Thoracic aorta (tissue), 2 donors: Measurements from ENCODE around the gene HACE1. TPM values are rescaled to one million over a fixed set of nuclear protein-coding genes. Genes with fewer than 3 reads are reported as not detected.

Experiments
- ATAC-seq: fragments of 150-250 bp; one replicate; pipeline ENCODE4 v1.8.0; 2017; ENCODE audit warnings: low read depth; ENCODE audit not compliant: insufficient number of reproducible peaks, low FRiP score
- DNase-seq: peaks from one replicate; pipeline ENCODE4 v3.0.0-alpha.2; 2020; ENCODE audit warnings: low spot score
- H3K27ac ChIP-seq, 2 donors: fragments of 200-600 bp; sonication (generic); 1 replicate in 1 of 2; 2 replicates in 1 of 2; pipeline ENCODE4 v1.5.1; 2016; ENCODE audit warnings: mild to moderate bottlenecking in 2 of 2, moderate library complexity in 2 of 2
- H3K27me3 ChIP-seq: fragments of 200-600 bp; sonication (generic); replicated peaks from 2 replicates; pipeline ENCODE4 v1.6.0; 2016; ENCODE audit warnings: mild to moderate bottlenecking; ENCODE audit not compliant: insufficient read depth
- H3K36me3 ChIP-seq: fragments of 200-600 bp; sonication (generic); one replicate; pipeline ENCODE4 v1.5.1; 2016
- H3K4me1 ChIP-seq, 2 donors: fragments of 200-600 bp; sonication (generic); 1 replicate in 1 of 2; 2 replicates in 1 of 2; pipeline versions ENCODE4 v1.5.1 to v1.6.0; 2016; ENCODE audit warnings: low read depth in 2 of 2, mild to moderate bottlenecking in 1 of 2; ENCODE audit not compliant: control insufficient read depth in 1 of 2
- H3K4me3 ChIP-seq: fragments of 200-600 bp; sonication (generic); 2 replicates; pipeline ENCODE4 v1.5.1; 2016; ENCODE audit warnings: mild to moderate bottlenecking
- H3K9me3 ChIP-seq: fragments of 200-600 bp; sonication (generic); 2 replicates; pipeline ENCODE4 v1.5.1; 2016
- total RNA-seq, 2 donors: library from RNA; depleted of rRNA; stranded (reverse); fragments of >200 nt; gene quantifications; one replicate each; pipeline versions ENCODE4 v1.1.0 to v1.2.3, GENCODE V29; 2016
- TF ChIP-seq, protein P1 (sequence below): fragments of 200-600 bp; sonication (generic); IDR thresholded peaks from one replicate; pipeline ENCODE4 v1.5.1; 2019; ENCODE audit warnings: antibody characterized with exemption

Gene HACE1
- total RNA-seq, 2 donors from 2014 or later: 17.0 to 20.7 TPM

DNA sequence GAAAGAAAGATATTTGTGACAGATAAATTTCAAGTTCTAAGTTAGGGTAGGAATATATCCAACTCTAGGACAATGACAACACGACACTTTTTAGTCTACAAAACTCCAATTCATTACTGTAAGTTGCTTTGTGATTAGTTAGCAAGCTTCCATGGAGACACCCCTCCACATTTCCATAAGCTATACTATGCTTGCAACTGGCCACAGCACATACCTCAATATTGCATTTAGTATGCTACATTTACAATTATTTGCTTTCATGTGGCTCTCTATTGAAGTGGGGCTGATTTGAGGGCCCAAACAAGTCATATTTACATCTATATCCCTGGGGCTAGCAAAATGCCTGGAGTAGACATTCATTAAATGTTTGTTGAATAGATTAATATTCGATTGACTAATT is 129.3 kb downstream of the HACE1 start:
- no peak for ATAC-seq
- no peak overlapping the region for H3K4me3 ChIP-seq
- H3K4me1 ChIP-seq: no peaks in the 10 kb centered on the region
- H3K9me3 ChIP-seq: no peaks in the 10 kb centered on the region
- peaks cover 4% of the 10 kb centered on the region for H3K36me3 ChIP-seq
- DNase-seq: no peak
- no peaks in the 10 kb centered on the region for H3K27me3 ChIP-seq
- no peak overlapping the region for H3K27ac ChIP-seq
- TF ChIP-seq, protein P1, sequence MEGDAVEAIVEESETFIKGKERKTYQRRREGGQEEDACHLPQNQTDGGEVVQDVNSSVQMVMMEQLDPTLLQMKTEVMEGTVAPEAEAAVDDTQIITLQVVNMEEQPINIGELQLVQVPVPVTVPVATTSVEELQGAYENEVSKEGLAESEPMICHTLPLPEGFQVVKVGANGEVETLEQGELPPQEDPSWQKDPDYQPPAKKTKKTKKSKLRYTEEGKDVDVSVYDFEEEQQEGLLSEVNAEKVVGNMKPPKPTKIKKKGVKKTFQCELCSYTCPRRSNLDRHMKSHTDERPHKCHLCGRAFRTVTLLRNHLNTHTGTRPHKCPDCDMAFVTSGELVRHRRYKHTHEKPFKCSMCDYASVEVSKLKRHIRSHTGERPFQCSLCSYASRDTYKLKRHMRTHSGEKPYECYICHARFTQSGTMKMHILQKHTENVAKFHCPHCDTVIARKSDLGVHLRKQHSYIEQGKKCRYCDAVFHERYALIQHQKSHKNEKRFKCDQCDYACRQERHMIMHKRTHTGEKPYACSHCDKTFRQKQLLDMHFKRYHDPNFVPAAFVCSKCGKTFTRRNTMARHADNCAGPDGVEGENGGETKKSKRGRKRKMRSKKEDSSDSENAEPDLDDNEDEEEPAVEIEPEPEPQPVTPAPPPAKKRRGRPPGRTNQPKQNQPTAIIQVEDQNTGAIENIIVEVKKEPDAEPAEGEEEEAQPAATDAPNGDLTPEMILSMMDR: no peak

DNA sequence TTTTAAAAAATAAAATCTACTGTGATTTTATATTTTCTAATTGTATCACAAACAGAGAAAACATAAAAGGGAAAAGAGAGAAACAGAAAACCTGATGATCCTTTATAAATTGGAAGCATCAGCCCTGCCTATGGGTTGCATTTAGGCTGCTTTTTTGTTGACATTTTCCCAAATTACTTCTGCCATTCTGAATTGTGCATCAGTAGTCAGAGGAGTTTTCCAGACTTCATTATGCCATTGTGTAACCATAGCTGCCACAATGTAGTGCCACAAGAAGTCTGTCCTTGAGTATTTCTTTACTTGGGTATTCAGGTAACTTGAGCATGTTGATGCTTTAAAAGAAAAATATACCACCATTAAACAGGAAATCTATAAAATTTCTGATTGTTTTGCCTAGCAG is 130.3 kb downstream of the HACE1 start:
- Histone ChIP-seq H3K9me3 (no peaks in the 10 kb centered on the region), H3K27me3 (no peaks in the 10 kb centered on the region), H3K36me3 (peaks cover 4% of the 10 kb centered on the region), H3K27ac (no peak overlapping the region), H3K4me1 (no peaks in the 10 kb centered on the region), H3K4me3 (no peak overlapping the region)
- ATAC-seq (no peak), DNase-seq (no peak)
- TF ChIP-seq, protein P1: no peak

DNA sequence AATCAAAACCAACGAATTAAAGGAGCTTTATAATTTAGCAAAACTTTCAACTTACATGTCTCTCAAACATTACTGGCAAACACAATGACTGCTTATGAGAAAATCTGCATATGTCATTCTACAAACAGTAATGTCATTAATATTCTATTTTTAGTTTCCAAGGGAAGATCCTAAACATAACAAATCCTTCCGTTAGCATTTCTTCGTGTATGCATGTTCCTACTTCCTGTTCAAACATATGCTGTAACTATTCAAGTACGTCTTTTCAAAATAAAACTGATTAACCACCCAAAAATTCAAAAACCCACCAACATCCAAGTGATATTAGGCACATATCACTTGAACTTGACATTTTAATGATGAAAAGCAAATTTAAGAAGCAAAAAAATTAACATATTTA is 131.3 kb downstream of the HACE1 start:
- H3K36me3 ChIP-seq: peaks cover 1% of the 10 kb centered on the region
- ATAC-seq (no peak), DNase-seq (no peak)
- no peaks in the 10 kb centered on the region for H3K4me1 ChIP-seq
- no peak overlapping the region for H3K27ac ChIP-seq
- no peaks in the 10 kb centered on the region for H3K9me3 ChIP-seq
- TF ChIP-seq, protein P1: no peak
- no peak overlapping the region for H3K4me3 ChIP-seq
- no peaks in the 10 kb centered on the region for H3K27me3 ChIP-seq

DNA sequence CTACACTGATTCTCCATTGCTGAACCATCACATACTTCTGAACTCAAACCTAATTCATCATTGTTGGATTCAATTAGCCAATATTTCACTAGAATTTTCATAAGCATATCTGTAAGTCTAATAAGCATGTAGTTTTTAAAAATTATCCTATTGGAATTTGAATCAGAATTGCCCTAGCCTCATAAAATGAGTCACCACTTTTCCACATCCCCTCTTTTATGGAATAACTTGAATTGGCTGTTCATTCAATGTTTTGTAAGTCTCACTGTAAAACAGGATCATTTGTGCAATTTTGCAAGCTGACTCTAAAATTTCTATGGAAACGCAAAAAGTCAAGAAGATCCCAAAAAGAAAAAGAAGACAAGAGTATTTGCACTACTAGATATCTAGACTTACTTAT is 141.0 kb downstream of the HACE1 start:
- Histone ChIP-seq H3K4me1 (no peaks in the 10 kb centered on the region), H3K36me3 (no peaks in the 10 kb centered on the region), H3K4me3 (no peak overlapping the region), H3K27ac (no peak overlapping the region), H3K9me3 (no peaks in the 10 kb centered on the region), H3K27me3 (no peaks in the 10 kb centered on the region)
- TF ChIP-seq, protein P1: no peak
- no peak for ATAC-seq
- no peak for DNase-seq

DNA sequence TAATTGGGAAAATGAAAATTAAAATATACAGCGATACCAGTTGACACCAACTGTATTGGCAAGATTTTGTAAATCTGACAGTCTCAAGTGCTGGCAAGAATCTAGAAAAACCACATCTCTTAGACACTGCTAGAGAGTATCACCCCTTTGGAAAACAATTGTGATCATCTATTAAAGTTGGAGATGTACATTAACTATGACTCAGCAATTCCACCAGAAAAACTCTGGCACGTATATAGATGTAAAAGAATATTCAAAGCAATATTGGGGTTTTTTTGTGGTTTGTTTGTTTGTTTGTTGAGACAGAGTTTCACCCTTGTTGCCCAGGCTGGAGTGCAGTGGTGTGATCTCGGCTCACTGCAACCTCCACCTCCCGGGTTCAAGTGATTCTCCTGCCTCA is 142.9 kb downstream of the HACE1 start:
- no peak overlapping the region for H3K4me3 ChIP-seq
- no peaks in the 10 kb centered on the region for H3K36me3 ChIP-seq
- TF ChIP-seq, protein P1: no peak
- H3K9me3 ChIP-seq: no peaks in the 10 kb centered on the region
- no peak overlapping the region for H3K27ac ChIP-seq
- DNase-seq (no peak), ATAC-seq (no peak)
- no peaks in the 10 kb centered on the region for H3K4me1 ChIP-seq
- no peaks in the 10 kb centered on the region for H3K27me3 ChIP-seq
